Activated T-helper 2 cell treated with anti-CD3 and anti-CD28 coated beads, Interferon-gamma antibody, Interleukin-2, Interleukin-4, amounts not matched to agents 10 μg/mL and 5 μg/mL and 100 μg/mL, durations not matched to agents 14 hours and 24 hours and 36 hours (primary cell): ENCODE data around the gene APBA1. TPM values are rescaled to one million over a fixed set of nuclear protein-coding genes. Genes with fewer than 3 reads are reported as not detected.

Experiments used
- DNase-seq: peaks from one replicate; pipeline ENCODE4 v3.0.0; 2021; ENCODE audit warnings: low spot score
- H3K27ac Mint-ChIP-seq: one replicate; pipeline ENCODE4 v1.8.0; 2021; ENCODE audit warnings: mixed read lengths
- H3K27me3 Mint-ChIP-seq: one replicate; pipeline ENCODE4 v1.8.0; 2021; ENCODE audit warnings: low read depth, mixed read lengths
- H3K36me3 Mint-ChIP-seq: one replicate; pipeline ENCODE4 v1.8.0; 2021; ENCODE audit warnings: low read depth, mixed read lengths
- H3K4me1 Mint-ChIP-seq: one replicate; pipeline ENCODE4 v1.8.0; 2021; ENCODE audit warnings: low read depth, mixed read lengths
- H3K4me3 Mint-ChIP-seq: one replicate; pipeline ENCODE4 v1.8.0; 2021; ENCODE audit warnings: low read depth, mild to moderate bottlenecking, moderate library complexity, mixed read lengths
- H3K9me3 Mint-ChIP-seq: one replicate; pipeline ENCODE4 v1.8.0; 2021; ENCODE audit warnings: mixed read lengths
- intact Hi-C: fragments of 100-400 bp; cut with micrococcal nuclease; formaldehyde crosslinking; loops from one replicate; pipeline ENCODE4 v1.15.1; 2023
- total RNA-seq: library from RNA; stranded (reverse); gene quantifications from 2 replicates; pipeline ENCODE4 v1.2.3, GENCODE V29; 2022

The APBA1 gene
- total RNA-seq, result 0.98 and 0.99 TPM in 2 replicates

GRCh38 chr9:69671879-69672595, at the start of gene APBA1:
TSS of gene APBA1 (minus strand) at chr9:69672371.
- Mint-ChIP-seq H3K9me3 (no peaks in the 10 kb centered on the region), H3K27me3 (peaks cover 38% of the 10 kb centered on the region), H3K27ac (no peak within 1 kb of the TSS), H3K36me3 (no peaks in the 10 kb centered on the region), H3K4me3 (peak within 1 kb of the TSS; percentile 83), H3K4me1 (peaks cover 21% of the 10 kb centered on the region)
- peak; percentile 22 for DNase-seq
- intact Hi-C loops, result loop anchor here (1.0 to 5.0 kb wide), 3 partner anchors 87 to 247 kb away; no protein-coding TSS in a partner anchor

GRCh38 chr9:69719983-69720382, 47.8 kb upstream of the APBA1 start:
- intact Hi-C loops, result no loop called here
- H3K9me3 Mint-ChIP-seq, result no peaks in the 10 kb centered on the region
- H3K27me3 Mint-ChIP-seq, result no peaks in the 10 kb centered on the region
- no peak overlapping the region for H3K27ac Mint-ChIP-seq
- no peak for DNase-seq
- peaks cover 75% of the 10 kb centered on the region for H3K36me3 Mint-ChIP-seq
- no peak overlapping the region for H3K4me3 Mint-ChIP-seq
- peaks cover 7% of the 10 kb centered on the region for H3K4me1 Mint-ChIP-seq

GRCh38 chr9:69719367-69719766, 47.2 kb upstream of the APBA1 start:
- H3K27me3 Mint-ChIP-seq, result no peaks in the 10 kb centered on the region

GRCh38 chr9:69718218-69718617, 46.0 kb upstream of the APBA1 start:
- H3K36me3 Mint-ChIP-seq, result peaks cover 75% of the 10 kb centered on the region
- intact Hi-C loops, result no loop called here
- H3K27ac Mint-ChIP-seq, result no peak overlapping the region
- no peaks in the 10 kb centered on the region for H3K27me3 Mint-ChIP-seq
- peaks cover 7% of the 10 kb centered on the region for H3K4me1 Mint-ChIP-seq
- no peak for DNase-seq
- H3K9me3 Mint-ChIP-seq, result no peaks in the 10 kb centered on the region
- H3K4me3 Mint-ChIP-seq, result no peak overlapping the region

More at GRCh38 chr9:69719367-69719766, 47.2 kb upstream of the APBA1 start:
- intact Hi-C loops, result no loop called here
- Mint-ChIP-seq H3K9me3 (no peaks in the 10 kb centered on the region), H3K4me3 (no peak overlapping the region), H3K27ac (no peak overlapping the region), H3K4me1 (peaks cover 7% of the 10 kb centered on the region), H3K36me3 (peaks cover 78% of the 10 kb centered on the region)
- DNase-seq, result no peak

GRCh38 chr9:69715825-69716224, 43.7 kb upstream of the APBA1 start:
- H3K27ac Mint-ChIP-seq, result no peak overlapping the region
- peaks cover 67% of the 10 kb centered on the region for H3K36me3 Mint-ChIP-seq
- H3K4me1 Mint-ChIP-seq, result peaks cover 1% of the 10 kb centered on the region
- no peak for DNase-seq
- H3K27me3 Mint-ChIP-seq, result no peaks in the 10 kb centered on the region
- intact Hi-C loops, result no loop called here
- H3K9me3 Mint-ChIP-seq, result no peaks in the 10 kb centered on the region
- H3K4me3 Mint-ChIP-seq, result no peak overlapping the region

- H3K4me1 Mint-ChIP-seq, result no peaks in the 10 kb centered on the region
- no peak overlapping the region for H3K4me3 Mint-ChIP-seq
- no peak for DNase-seq
- peaks cover 59% of the 10 kb centered on the region for H3K36me3 Mint-ChIP-seq
- H3K27me3 Mint-ChIP-seq, result no peaks in the 10 kb centered on the region
- no peak overlapping the region for H3K27ac Mint-ChIP-seq
- intact Hi-C loops, result no loop called here
- H3K9me3 Mint-ChIP-seq, result no peaks in the 10 kb centered on the region
Observed at GRCh38 chr9:69715096-69715495, 42.9 kb upstream of the APBA1 start.

- H3K27ac Mint-ChIP-seq, result no peak overlapping the region
- H3K4me1 Mint-ChIP-seq, result no peaks in the 10 kb centered on the region
- no peak overlapping the region for H3K4me3 Mint-ChIP-seq
- intact Hi-C loops, result no loop called here
- H3K27me3 Mint-ChIP-seq, result peaks cover 17% of the 10 kb centered on the region
- H3K9me3 Mint-ChIP-seq, result peaks cover 44% of the 10 kb centered on the region
- DNase-seq, result no peak
- peaks cover 4% of the 10 kb centered on the region for H3K36me3 Mint-ChIP-seq
Observed at GRCh38 chr9:69697475-69697874, 25.3 kb upstream of the APBA1 start.

- Mint-ChIP-seq H3K27ac (no peak overlapping the region), H3K27me3 (peaks cover 23% of the 10 kb centered on the region), H3K36me3 (peaks cover 4% of the 10 kb centered on the region), H3K4me1 (no peaks in the 10 kb centered on the region), H3K9me3 (peaks cover 41% of the 10 kb centered on the region), H3K4me3 (no peak overlapping the region)
- intact Hi-C loops, result no loop called here
- no peak for DNase-seq
Observed at GRCh38 chr9:69696802-69697201, 24.6 kb upstream of the APBA1 start.

GRCh38 chr9:69689991-69690538, 17.9 kb upstream of the APBA1 start:
- H3K27me3 Mint-ChIP-seq, result peaks cover 34% of the 10 kb centered on the region
- intact Hi-C loops, result no loop called here

GRCh38 chr9:69683927-69684326, 11.8 kb upstream of the APBA1 start:
- Mint-ChIP-seq H3K27ac (no peak overlapping the region), H3K27me3 (peaks cover 10% of the 10 kb centered on the region), H3K9me3 (no peaks in the 10 kb centered on the region), H3K36me3 (no peaks in the 10 kb centered on the region), H3K4me1 (no peaks in the 10 kb centered on the region), H3K4me3 (no peak overlapping the region)
- intact Hi-C loops, result no loop called here
- no peak for DNase-seq

More at GRCh38 chr9:69689991-69690538, 17.9 kb upstream of the APBA1 start:
- H3K27ac Mint-ChIP-seq, result no peak overlapping the region
- H3K36me3 Mint-ChIP-seq, result no peaks in the 10 kb centered on the region
- H3K9me3 Mint-ChIP-seq, result peaks cover 5% of the 10 kb centered on the region
- H3K4me1 Mint-ChIP-seq, result no peaks in the 10 kb centered on the region
- no peak overlapping the region for H3K4me3 Mint-ChIP-seq
- DNase-seq, result no peak

- DNase-seq, result no peak
Observed at GRCh38 chr9:69678843-69679538, 6.8 kb upstream of the APBA1 start.

GRCh38 chr9:69677931-69678330, 5.8 kb upstream of the APBA1 start:
- no peaks in the 10 kb centered on the region for H3K9me3 Mint-ChIP-seq
- DNase-seq, result no peak
- no peak overlapping the region for H3K4me3 Mint-ChIP-seq
- H3K27ac Mint-ChIP-seq, result no peak overlapping the region
- H3K27me3 Mint-ChIP-seq, result peaks cover 25% of the 10 kb centered on the region
- peaks cover 11% of the 10 kb centered on the region for H3K4me1 Mint-ChIP-seq
- intact Hi-C loops, result no loop called here
- no peaks in the 10 kb centered on the region for H3K36me3 Mint-ChIP-seq

More at GRCh38 chr9:69678843-69679538, 6.8 kb upstream of the APBA1 start:
- H3K27me3 Mint-ChIP-seq, result peaks cover 28% of the 10 kb centered on the region
- no peaks in the 10 kb centered on the region for H3K36me3 Mint-ChIP-seq
- no peak overlapping the region for H3K27ac Mint-ChIP-seq
- no peaks in the 10 kb centered on the region for H3K9me3 Mint-ChIP-seq
- intact Hi-C loops, result no loop called here
- no peak overlapping the region for H3K4me3 Mint-ChIP-seq
- H3K4me1 Mint-ChIP-seq, result peaks cover 9% of the 10 kb centered on the region

- Mint-ChIP-seq H3K4me3 (no peak overlapping the region), H3K36me3 (no peaks in the 10 kb centered on the region), H3K4me1 (peaks cover 21% of the 10 kb centered on the region), H3K27me3 (peaks cover 41% of the 10 kb centered on the region), H3K9me3 (no peaks in the 10 kb centered on the region), H3K27ac (no peak overlapping the region)
- DNase-seq, result no peak
- intact Hi-C loops, result no loop called here
Observed at GRCh38 chr9:69675563-69675962, 3.4 kb upstream of the APBA1 start.
